ENCODE data around the gene SSU72. TPM values are rescaled to one million over a fixed set of nuclear protein-coding genes. Genes with fewer than 3 reads are reported as not detected.
"Not testable (repeated sequence)": the region's sequence is repeated elsewhere in the genome, so short reads cannot be mapped to it uniquely, and the experiment has no call there.

SSU72 gene
- total RNA-seq, 1 donor from 2014 or later, result 144 TPM

DNA sequence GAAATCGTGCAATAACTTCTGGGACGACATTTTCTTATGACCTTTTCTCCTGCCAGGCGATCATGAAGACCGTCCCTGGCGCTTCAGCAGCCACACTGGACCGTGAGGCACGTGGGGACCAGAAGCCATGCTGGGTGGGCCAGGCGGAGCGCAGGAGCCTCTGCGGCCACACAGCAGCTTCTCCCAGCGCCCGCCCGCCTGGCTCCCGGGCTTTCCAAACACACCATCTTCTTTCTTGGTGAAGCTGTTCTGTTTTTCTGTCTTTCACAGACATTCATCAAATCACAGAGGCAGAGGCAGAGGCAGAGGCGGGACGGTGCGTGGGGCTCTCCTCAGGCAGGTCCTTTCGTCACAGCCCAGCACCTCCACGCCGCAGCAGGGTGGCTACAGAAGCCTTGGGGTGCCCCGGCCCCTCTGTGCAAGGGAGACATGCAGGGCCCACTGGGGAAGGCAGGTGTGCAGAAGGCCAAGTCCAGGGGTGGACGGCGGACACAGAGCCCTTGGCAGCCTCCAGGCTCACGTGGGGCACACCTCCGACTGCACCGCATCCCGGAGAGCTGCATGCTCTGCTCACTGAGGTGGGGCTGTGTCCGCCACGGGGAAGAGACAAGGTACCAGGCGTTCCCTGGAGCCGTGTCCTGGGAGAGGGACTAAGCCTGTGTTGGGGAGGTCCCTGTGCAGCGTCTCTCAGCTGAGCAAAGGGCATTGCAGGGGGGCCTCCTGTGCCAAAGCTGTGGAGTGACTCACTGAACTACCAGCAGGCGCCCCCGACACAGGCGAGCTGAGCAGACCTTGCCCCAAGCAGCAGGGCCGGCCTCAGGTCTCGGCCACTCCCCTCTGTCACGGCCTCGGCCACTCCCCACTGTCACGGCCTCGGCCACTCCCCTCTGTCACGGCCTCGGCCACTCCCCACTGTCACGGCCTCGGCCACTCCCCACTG is 31.6 kb downstream of the SSU72 start:
- DNase-seq (ENCODE audit: low spot score), result no peak

DNA sequence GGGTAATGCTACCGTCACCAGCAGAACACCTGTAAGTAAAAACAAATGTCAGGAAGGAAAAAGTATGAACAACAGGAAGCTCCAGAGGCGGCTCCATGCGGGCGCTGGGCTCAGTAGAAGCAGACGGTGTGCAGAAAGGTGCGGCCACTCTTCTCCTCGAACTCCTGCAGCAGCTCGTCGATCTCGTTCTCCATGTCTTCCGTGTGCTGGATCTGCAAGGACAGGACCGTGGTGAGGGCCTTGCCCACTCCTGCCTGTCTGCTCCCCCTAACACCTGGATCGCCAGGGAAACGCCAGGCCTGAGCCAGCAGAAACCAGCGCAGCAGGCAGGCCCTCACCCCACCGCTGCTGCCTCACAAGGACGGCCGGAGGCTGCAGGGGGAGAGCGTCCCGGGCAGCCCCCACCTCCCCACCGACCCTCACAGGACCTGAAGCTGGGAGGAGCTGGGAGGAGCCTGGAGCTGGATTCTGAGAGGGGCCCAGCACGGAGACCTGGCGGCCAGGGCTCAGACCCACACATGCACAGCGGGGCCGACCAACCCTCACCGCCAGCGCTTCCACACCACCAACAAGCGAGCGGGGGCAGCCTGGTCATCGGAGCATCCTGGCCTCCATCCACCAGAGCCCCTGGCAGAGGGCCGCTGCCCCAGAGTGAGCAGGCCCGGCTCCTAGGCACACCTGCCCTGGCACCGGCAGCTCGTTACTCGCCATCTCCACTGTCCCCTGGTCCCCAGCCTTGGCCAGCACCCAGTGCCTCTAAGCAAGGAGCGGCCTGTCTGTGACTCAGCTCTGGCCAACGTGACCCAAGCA is 32.5 kb downstream of the SSU72 start:
- no peak for DNase-seq (ENCODE audit: low spot score)

DNA sequence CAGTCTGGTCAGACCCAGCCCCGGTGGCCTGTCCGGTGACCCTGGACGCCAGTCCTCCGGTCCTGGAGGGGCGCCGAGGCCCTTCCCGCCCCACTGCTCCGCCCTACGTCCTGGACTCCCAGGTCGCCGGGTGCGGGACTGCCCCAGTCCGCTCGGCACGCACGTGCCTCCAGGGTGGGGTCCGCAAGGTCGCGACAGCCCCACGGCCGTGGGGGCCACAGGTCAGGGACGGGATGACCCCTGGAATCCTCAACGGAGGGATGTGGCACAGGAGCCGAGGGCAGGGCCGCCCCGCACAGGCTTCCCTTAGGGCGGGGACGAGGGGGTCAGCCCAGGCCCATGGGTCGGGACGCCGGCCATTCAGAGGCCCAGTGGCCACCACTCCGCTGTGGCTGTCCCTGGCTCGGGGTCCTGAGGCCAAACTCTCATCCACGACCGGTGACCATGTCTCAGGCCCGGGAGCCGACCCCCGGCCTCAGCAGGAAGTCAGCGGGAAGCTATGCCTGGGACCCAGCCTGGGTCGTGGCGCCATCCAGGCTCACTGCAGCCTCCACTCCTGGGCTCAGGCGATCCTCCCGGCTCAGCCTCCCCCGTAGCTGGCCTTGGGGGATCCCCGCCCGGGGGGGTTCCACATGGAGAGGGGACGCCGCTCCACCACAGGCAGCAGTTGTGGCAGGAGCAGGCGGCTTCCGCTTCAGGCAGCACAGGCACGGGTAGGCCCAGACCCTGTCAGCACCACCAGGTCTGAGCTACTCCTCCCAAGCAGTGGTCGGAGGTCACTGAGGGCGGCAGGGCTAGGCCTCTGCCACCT is 33.6 kb downstream of the SSU72 start:
- no peak for DNase-seq (ENCODE audit: low spot score)

DNA sequence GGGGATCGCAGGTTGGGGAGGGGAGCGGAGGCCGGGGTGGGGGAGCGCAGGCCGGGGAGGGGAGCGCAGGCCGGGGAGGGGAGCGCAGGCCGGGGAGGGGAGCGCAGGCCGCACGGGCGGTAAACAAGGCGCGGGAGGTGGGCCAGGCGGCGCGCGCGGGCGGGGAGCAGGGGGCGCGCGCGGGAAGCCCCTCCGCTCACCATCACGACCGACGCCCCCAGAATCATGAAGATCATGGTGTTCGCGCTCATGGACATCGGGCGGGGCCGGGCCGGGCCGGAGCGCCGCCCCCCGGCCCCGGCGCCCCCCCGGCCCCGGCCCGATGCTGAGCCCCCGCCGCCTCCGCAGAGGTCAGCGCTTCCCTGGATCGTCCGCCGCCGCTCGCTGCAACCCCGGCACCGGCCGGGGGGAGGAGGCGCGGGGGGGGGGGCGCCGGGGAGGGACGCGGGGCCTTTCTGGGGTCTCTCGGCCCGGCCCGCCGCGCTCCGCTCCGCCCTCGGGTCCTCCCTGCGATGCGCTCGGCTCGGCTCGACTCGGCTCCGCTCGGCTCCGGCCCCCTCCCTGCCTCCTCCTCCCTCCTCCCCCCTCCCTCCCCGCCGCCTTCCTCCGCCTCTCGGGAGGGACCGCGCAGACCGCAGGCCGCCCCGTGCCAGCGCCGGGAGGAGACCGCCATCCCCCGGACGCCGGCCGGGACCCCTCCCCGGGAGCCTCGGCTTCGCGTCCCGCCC is 34.4 kb downstream of the SSU72 start, which contains the start of gene TMEM240:
Gene TMEM240, minus strand, starts transcription at position 535 of the 728 bp plus-strand sequence. Its CDS starts 278 bp downstream, at position 257.
- DNase-seq (ENCODE audit: low spot score), result no peak

DNA sequence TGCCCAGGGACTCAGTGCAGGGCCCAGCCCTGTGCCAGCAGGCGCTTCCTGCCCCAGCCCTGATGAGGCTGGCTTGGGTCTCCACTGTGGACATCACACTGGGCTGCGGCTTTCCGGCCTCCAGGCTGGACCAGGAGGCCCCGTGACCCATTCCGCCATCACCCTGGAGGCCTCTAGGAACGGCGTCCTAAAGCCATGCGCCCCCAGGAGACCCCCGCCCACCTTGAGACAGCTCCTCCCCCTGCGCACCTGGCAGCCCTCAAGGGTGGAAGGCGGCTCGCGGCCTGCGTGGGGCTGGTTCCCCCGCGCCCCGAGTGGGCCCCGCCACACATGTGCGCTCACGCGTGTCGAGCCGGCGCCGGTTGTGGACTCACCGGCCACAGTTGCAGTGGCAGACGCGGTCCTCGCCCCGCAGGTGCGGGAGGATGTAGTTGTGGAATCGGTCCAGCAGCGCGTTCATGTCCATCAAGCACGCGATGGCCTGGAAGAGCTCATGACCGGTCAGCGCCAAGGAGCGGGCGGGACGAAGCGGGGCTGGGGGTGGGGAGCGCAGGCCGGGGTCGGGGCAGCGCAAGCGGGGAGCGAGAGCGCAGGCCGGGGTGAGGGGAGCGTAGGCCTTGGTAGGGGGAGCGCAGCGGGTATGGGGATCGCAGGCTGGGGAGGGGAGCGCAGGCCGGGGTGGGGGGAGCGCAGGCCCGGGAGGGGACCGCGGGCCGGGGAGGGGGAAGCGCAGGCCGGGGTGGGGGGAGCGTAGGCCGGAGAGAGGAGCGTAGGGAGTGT is 35.2 kb downstream of the SSU72 start:
- DNase-seq (ENCODE audit: low spot score), result no peak

DNA sequence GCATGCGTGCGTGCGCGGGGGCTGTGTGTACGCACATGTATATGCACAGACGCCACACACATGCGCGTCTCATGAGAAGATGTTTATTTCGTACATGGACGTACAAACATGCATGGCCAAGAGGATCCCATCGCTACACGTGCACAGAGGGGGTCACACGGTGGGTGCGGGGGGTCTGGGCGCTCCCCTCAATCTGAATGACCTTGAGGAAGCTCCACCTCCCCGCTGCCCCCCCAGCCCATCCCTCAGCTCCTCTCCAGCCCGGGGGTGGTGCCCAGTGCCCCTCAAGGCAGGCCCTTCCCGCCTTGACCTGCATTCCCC is 35.7 kb downstream of the SSU72 start:
- DNase-seq (ENCODE audit: low spot score), result no peak

DNA sequence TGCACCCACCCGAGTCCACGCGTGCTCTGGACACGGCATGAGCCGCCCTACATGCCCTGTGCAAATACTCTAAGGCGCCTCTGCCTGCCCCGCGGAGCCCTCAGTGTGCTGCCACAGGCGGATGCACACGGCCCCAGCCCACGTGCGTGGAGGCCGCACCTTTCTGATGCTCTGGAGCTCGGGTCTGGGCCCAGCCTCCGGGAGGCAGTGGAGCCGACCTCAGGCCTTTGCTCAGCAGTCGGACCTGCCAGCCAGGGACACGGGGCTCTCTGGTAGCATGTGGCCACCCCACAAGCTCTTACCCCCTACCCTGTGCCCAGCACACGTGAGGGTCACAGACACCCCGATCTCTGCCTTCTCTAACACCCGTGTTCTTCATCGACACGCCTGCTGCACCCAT is 36.3 kb downstream of the SSU72 start:
- no peak for DNase-seq (ENCODE audit: low spot score)

DNA sequence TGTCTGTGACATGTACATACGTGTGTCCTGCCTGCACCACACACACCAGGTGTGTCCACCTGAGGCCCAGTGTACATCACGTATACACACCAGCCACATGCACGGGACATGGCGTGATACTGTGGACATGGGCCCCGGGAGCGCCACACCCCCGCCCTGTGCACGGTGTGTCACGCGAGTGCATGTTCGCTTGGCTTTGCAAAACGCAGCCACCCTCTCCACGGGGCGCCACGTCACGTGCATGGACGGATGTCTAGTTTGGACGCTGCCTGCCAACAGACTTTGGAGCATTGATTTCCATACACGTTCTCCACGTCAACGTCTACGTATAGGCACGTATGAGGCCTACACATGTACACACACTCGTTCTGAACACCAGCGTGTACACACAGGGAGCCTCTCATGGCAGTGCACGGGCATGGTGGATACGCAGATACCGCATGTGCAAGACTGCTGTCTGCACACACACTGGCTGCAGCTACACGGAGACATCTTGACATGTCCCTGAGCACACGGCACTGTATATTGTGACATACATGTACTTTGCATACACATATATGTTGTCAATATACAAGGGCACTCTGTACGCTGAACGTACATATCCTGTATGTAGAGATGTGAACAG is 36.9 kb downstream of the SSU72 start:
- DNase-seq (ENCODE audit: low spot score), result no peak

DNA sequence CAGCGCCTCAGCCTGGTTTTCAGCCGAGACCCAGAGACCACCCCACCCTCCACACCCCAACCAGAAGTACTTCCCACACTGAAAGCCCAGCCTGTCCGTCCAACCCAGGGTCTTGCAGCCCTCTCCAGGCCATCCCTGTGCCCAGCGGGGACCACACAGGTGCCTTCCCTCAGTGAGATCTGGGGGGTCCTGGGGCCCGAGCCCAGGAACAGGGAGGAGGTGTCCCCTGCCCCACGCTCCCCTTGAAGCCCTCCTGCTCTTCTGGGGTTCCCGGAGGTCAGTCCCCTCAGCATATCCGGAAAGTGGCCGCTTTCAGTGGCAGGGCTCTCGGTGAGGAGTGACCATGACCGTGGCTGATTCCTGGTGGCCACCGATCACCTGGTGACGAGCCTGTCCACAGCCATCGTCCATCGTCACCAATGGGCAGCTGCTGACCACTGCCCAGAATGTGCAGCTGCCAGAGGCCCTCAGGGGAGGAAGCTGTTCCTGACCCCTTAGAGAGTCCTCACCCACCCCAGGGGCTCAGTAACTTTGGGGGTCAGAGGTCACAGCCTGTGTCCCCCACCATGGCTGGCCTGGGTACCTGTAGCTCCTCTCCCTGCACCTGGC is 37.6 kb downstream of the SSU72 start:
- DNase-seq (ENCODE audit: low spot score), result no peak

DNA sequence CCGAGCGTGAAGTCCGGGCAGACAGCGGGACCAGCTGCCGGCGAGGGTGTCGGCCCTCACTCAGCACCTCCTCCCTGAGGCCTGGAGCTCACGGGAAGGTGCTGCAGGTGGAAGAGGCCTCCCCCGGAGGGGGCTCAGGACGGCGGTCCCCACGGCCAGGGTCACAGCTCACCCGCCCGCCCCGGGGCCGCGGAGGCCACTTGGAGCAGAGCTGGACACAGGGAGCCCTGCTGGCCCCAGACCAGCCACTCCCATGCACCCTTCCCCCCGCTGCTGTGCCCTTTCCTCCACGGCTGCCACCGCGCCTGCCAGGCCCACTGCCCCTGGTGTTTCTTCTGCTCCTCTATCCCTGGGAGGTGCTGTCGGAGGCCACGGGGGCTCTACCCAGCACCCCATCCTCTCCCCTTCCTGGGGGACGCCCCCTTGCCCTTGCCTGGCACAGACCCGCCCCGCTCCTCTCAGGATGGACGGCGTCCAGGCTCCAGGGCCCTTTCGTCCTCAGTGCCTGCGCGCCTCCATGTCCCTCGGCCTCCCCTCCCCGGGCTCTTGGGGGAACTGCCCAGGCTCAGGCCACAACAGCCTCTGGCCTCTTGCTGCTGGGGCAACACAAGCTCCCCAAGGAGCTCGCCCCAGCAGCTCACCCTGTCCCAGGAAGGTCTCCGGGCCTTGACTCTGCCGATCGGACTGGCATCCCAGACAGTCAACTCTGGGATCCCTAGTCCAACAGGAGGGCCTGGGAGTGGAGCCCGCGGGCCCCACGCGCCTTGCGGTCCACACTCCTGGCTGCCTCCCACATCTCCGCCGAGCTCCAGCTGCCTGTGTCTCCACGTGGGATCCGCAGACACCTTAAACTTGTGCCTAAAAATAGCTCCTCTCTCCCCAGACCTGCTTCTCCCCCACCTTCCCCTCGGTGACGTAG is 38.4 kb downstream of the SSU72 start:
- DNase-seq (ENCODE audit: low spot score), result no peak

DNA sequence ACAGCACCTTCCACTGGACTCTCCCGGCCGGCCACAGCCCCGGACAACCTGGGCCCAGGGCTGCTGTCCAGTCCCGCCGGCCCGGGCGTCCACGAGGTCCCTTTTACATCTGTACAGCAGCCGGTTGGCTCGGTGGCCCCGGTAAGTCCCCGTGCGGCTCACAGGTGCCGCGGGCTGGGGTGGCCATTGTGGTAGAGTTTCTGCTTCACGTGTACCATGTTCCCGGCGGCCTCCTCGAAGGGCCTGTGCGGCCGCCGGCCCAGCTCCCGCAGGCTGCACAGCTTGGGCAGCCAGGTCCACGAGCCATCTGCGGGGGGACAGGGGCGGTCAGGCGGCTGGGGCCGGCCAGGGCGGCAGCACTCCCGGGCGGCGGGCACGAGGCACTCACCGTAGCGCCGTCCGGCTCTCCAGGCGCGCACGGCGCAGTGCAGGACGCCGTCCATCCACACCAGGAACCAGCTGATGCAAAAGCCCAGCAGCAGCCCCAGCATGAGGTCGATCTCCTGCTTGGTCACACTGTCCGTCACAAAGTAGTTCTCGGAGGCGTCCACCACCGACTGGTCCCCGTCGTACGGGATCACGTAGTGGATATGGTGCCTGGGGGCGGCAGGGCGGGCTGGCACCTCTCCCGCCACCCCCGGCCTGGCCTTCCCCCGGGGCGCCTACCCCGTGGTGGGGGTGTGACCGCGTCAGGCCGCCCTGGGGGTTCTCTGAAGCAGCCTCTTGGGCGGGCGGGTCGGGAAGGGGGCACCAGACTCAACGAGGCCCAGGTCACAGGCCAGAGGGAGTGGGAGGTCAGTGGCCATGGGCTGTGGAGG is 39.3 kb downstream of the SSU72 start:
- DNase-seq (ENCODE audit: low spot score), result no peak

DNA sequence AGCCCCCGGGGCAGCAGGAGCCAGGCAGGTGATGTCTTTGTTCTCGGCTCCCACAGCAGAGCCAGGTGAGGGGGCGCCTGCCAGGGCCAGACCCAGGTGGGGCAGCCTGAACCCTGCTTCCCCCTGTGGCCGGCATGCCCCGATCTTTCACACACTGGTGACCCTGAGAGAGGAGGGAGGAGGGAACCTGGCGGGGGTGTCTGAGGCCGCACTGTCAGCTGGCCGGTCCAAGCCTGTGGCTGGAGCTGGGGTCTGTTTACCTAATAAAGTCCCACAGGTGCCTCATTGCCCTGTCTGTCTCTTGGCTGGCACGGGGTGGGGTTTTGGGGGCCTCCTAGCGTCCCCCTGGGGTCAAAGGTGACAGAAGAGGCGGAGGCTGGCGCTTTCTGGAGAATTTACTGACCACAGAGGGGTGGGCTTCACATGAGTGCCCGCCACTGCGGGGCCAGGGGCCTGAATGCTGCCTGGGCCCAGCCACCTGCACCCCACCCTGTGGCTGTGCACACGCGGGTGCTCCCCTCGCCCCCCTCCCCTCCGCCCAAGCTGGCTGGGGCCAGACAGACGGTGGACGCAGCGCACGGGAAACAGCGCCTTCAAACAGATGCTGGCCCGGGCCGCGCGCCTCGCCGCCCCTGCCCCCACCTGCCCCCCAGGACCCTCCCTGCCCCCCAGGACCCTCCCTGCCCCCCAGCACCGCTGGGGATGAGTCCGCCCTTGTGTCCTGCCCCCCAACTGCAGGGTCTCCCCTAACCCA is 40.1 kb downstream of the SSU72 start:
- no peak for DNase-seq (ENCODE audit: low spot score)

DNA sequence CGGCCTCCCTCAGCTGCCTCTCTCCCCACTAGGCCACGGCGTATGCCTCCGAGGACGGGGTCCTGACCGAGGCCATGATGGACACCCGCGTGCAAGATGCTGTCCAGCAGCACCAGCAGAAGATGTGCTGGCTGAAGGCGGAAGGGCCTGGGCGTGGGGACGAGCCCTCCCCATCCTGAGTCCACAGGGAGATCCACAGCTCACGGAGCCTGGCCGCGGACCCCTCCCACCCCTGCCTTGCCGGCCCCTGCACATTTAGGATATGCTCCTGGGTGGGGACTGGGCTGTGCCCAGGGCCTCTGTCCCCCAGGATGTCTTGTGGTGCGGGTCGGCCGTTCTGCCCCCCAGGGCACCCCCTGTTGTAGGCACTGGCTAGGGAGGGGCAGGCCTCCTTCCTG is 40.8 kb downstream of the SSU72 start:
- not testable (repeated sequence) for DNase-seq (ENCODE audit: low spot score)

DNA sequence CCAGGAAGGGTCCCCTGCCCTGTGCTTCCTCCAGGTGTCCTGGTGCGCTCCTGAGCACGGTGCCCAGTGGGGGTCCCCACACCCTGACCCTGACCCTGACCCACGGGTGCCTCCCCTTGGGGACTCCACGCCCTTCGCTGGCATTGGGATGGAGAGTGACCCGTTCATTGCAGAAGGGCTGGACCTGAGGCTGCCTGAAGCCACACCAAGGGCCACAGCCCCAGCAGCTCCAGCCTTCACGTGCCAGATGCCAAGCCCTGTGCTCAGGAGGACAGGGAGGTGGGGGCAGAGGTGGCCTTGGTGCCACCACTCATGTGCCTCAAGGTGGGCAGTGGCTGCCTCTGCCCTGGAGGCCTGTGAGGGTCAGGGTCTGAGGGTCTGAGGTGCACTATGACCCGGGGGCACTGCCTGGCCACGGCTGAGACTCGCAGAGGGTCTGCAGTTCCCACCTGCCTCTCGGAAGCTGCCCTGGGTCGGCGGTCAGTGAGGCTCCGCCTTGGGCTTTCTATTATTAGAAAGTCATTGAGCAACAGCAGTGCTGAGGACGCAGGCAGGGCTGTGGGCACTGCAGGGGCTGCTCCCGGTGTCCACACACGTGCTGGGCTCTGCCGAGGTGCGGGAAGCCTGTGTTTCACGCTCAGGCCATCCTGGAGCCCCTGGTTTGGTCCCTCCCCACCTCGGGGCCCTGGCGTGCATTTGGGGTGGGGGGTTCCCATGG is 41.3 kb downstream of the SSU72 start:
- not testable (repeated sequence) for DNase-seq (ENCODE audit: low spot score)

DNA sequence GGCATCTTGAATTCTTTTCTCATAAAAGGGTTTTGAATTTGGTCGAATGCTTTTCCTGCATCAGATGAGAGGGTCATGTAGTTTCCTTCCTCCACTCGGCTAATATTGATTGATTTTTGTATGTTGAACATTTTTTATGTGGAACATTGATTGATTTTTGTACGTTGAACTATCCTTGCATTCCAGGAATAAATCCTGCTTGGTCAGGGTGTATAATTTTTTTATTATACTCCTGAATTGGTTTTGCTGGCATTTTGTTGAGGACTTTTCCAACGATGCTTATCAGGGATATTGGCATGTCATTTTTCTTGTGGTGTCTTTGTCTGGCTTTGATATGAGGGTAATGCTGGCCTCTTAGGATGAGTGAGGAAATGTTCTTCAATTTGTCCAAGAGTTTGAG is 42.7 kb downstream of the SSU72 start:
- no peak for DNase-seq (ENCODE audit: low spot score)

DNA sequence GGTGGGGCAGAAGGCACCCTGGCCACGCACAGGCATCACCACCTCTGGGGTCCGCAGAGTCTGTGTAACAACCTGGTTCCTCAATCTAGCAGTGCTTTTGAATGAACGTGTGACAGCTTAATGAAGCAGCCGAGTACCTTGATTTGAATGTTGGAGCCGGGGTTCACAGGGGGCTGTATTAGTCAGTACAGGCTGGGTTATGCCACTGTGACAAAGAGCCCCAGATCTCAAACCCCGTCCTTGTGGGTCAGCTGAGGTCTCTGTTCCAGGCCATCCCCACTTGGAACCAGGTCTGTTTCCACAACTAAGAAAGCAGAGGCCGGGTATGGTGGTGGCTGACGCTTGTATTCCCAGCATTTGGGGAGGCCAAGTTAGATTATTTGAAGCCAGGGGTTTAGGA is 44.7 kb downstream of the SSU72 start:
- no peak for DNase-seq (ENCODE audit: low spot score)
